ENCODE data around the gene OTC. TPM values are rescaled to one million over a fixed set of nuclear protein-coding genes. Genes with fewer than 3 reads are reported as not detected.

OTC gene
- total and polyA plus RNA-seq, 2 donors from 2014 or later, result not detected

DNA sequence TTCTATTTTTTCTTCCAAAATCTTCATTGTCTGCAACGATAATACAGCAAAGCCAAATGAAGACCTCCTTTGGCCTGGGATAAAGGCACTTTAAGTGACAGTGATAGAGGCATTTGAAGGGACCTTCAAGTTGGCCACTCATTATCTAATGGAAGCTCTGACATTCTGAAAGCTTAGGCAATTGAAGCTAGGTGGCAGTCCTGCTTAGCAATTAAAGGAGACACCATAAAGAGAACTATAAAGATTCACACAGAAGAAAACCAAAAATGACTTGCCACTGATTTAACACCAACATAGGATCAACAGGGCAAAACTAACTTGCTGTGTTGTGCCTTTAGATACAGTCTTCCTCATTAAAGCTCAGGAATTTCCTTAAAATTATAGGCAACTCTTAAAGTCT is 105.7 kb downstream of the OTC start:
- DNase-seq, result peak in 1 of 5 donors; percentile 21
- no peaks in the 10 kb centered on the region for H3K36me3 ChIP-seq (ENCODE audit: control insufficient read depth in 2 of 3, insufficient read depth in 3 of 3, low read length in 3 of 3)
- no peaks in the 10 kb centered on the region for H3K4me1 ChIP-seq (ENCODE audit: control insufficient read depth in 2 of 3, insufficient read depth in 2 of 3, low read depth in 1 of 3, low read length in 3 of 3)
- intact Hi-C loops (cut with DNase I), result no loop called here
- no peak overlapping the region for H3K9ac ChIP-seq (ENCODE audit: low read length in 3 of 3)
- H3K9me3 ChIP-seq (ENCODE audit: control insufficient read depth in 2 of 3, insufficient read depth in 1 of 3, low read length in 3 of 3), result no peaks in the 10 kb centered on the region
- TF ChIP-seq, protein P1, sequence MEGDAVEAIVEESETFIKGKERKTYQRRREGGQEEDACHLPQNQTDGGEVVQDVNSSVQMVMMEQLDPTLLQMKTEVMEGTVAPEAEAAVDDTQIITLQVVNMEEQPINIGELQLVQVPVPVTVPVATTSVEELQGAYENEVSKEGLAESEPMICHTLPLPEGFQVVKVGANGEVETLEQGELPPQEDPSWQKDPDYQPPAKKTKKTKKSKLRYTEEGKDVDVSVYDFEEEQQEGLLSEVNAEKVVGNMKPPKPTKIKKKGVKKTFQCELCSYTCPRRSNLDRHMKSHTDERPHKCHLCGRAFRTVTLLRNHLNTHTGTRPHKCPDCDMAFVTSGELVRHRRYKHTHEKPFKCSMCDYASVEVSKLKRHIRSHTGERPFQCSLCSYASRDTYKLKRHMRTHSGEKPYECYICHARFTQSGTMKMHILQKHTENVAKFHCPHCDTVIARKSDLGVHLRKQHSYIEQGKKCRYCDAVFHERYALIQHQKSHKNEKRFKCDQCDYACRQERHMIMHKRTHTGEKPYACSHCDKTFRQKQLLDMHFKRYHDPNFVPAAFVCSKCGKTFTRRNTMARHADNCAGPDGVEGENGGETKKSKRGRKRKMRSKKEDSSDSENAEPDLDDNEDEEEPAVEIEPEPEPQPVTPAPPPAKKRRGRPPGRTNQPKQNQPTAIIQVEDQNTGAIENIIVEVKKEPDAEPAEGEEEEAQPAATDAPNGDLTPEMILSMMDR (IDR thresholded peaks at IDR 0.05; ENCODE audit: borderline replicate concordance, extremely low read depth, insufficient read depth), result peak; percentile 3
- H3K27ac ChIP-seq (ENCODE audit: low read depth in 2 of 2, low read length in 2 of 2), result no peak overlapping the region
- H3K27me3 ChIP-seq (ENCODE audit: control insufficient read depth, insufficient read depth, low read length), result no peaks in the 10 kb centered on the region
- no peak for FAIRE-seq
- H3K4me3 ChIP-seq (ENCODE audit: low read length in 3 of 3), result no peak overlapping the region

DNA sequence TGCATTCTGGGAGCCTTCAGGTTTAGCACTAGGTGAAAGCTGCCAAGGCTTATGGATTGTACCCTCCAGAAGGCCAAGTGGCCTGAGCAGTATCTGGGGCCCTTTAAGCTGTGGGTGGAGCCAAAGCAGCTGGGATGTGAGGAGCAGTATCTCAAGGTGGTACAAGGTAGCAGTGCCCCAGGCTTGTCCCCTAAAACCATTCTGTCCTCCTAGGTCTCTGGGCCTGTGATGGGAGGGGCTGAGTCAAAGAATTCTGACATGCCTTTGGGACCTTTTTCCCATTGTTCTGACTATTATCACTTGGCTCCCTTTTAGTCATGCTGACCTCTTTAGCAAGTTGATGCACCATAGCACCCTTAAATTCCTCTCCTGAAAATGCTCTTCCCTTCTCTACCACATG is 109.9 kb downstream of the OTC start:
- Histone ChIP-seq H3K4me3 (ENCODE audit: low read length in 3 of 3) (no peak overlapping the region), H3K27me3 (ENCODE audit: control insufficient read depth, insufficient read depth, low read length) (no peaks in the 10 kb centered on the region), H3K9ac (ENCODE audit: low read length in 3 of 3) (no peak overlapping the region), H3K9me3 (ENCODE audit: control insufficient read depth in 2 of 3, insufficient read depth in 1 of 3, low read length in 3 of 3) (no peaks in the 10 kb centered on the region), H3K36me3 (ENCODE audit: control insufficient read depth in 2 of 3, insufficient read depth in 3 of 3, low read length in 3 of 3) (no peaks in the 10 kb centered on the region), H3K27ac (ENCODE audit: low read depth in 2 of 2, low read length in 2 of 2) (no peak overlapping the region), H3K4me1 (ENCODE audit: control insufficient read depth in 2 of 3, insufficient read depth in 2 of 3, low read depth in 1 of 3, low read length in 3 of 3) (no peaks in the 10 kb centered on the region)
- intact Hi-C loops (cut with DNase I), result no loop called here
- TF ChIP-seq, protein P1 (IDR thresholded peaks at IDR 0.05; ENCODE audit: borderline replicate concordance, extremely low read depth, insufficient read depth), result no peak
- DNase-seq, result no peak
- FAIRE-seq, result no peak

DNA sequence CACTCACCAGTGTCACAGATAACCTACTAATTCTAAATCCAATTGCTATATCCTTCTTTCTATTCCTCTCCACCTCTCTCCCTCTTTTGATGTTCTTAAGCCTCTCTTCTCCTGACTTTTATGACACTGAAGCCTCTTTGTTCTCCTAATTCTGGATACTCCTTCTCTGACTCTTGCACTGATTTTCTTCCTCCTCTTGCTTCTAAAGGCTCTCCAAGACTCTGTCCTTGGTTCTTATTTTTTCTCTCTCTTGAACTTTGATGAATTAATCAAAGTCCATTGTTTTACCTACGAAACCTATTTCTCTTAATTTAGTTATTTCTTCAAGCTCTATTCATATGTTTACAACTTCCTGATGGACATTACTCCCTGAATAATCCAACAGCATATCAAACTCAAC is 113.3 kb downstream of the OTC start:
- no peaks in the 10 kb centered on the region for H3K4me1 ChIP-seq (ENCODE audit: control insufficient read depth in 2 of 3, insufficient read depth in 2 of 3, low read depth in 1 of 3, low read length in 3 of 3)
- no peaks in the 10 kb centered on the region for H3K36me3 ChIP-seq (ENCODE audit: control insufficient read depth in 2 of 3, insufficient read depth in 3 of 3, low read length in 3 of 3)
- H3K27ac ChIP-seq (ENCODE audit: low read depth in 2 of 2, low read length in 2 of 2), result no peak overlapping the region
- no peak overlapping the region for H3K9ac ChIP-seq (ENCODE audit: low read length in 3 of 3)
- DNase-seq (no peak), FAIRE-seq (no peak)
- no peak overlapping the region for H3K4me3 ChIP-seq (ENCODE audit: low read length in 3 of 3)
- TF ChIP-seq, protein P1 (IDR thresholded peaks at IDR 0.05; ENCODE audit: borderline replicate concordance, extremely low read depth, insufficient read depth), result no peak
- no peaks in the 10 kb centered on the region for H3K9me3 ChIP-seq (ENCODE audit: control insufficient read depth in 2 of 3, insufficient read depth in 1 of 3, low read length in 3 of 3)
- no peaks in the 10 kb centered on the region for H3K27me3 ChIP-seq (ENCODE audit: control insufficient read depth, insufficient read depth, low read length)
- intact Hi-C loops (cut with DNase I), result no loop called here

DNA sequence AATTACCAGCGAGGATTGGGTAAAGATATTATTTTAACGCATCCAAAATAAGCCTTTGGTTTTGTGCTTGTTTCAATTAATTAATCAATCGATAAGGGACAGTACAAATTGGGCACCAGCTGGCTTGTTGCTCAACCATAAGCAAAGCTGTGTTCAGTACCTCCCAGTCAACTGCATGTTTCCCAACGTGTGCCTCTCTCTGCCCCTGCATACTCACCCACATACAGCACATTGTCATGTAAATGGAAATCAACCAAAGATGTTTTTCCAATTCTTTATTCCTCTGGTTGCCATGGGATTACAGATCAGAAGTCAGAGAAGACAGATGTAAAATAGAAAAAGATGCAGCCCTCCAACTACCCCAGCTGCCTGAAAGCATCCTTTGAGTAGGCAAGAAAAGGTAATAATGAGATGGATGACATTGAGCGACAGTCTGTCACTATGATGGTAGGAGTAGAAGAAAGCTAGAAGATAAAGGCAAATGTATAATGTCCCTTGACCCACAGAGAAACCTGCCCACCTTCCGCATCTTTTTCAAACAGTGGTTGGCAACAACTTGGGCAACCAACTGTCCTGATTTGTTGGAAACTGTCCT is 116.3 kb downstream of the OTC start:
- Histone ChIP-seq H3K9me3 (ENCODE audit: control insufficient read depth in 2 of 3, insufficient read depth in 1 of 3, low read length in 3 of 3) (no peaks in the 10 kb centered on the region), H3K4me1 (ENCODE audit: control insufficient read depth in 2 of 3, insufficient read depth in 2 of 3, low read depth in 1 of 3, low read length in 3 of 3) (no peaks in the 10 kb centered on the region), H3K27ac (ENCODE audit: low read depth in 2 of 2, low read length in 2 of 2) (no peak overlapping the region), H3K27me3 (ENCODE audit: control insufficient read depth, insufficient read depth, low read length) (no peaks in the 10 kb centered on the region), H3K9ac (ENCODE audit: low read length in 3 of 3) (no peak overlapping the region), H3K36me3 (ENCODE audit: control insufficient read depth in 2 of 3, insufficient read depth in 3 of 3, low read length in 3 of 3) (no peaks in the 10 kb centered on the region), H3K4me3 (ENCODE audit: low read length in 3 of 3) (no peak overlapping the region)
- TF ChIP-seq, protein P1 (IDR thresholded peaks at IDR 0.05; ENCODE audit: borderline replicate concordance, extremely low read depth, insufficient read depth), result no peak
- FAIRE-seq, result no peak
- no peak for DNase-seq
- intact Hi-C loops (cut with DNase I), result no loop called here
